Aorta (tissue), 5 donors: ENCODE measurements around the gene TNIK. TPM values are rescaled to one million over a fixed set of nuclear protein-coding genes. Genes with fewer than 3 reads are reported as not detected.

Experiments used
- ATAC-seq: fragments of 200-7000 bp; cut with Tn5 transposase; one replicate; pipeline ENCODE4 v1.9.1; 2022; ENCODE audit warnings: moderate library complexity; ENCODE audit not compliant: low FRiP score
- DNase-seq, 2 donors: peaks; one replicate each; pipeline ENCODE4 v3.0.0-alpha.2; 2020
- H3K27ac ChIP-seq, 2 donors: one replicate each; pipeline ENCODE4 v1.5.1; 2013; ENCODE audit warnings: low read length in 2 of 2, mild to moderate bottlenecking in 2 of 2, moderate library complexity in 2 of 2, control low read depth in 1 of 2, inconsistent platforms in 1 of 2, low read depth in 1 of 2
- H3K27me3 ChIP-seq, 2 donors: one replicate each; pipeline ENCODE4 v1.6.1; 2013; ENCODE audit warnings: control low read depth in 1 of 2, low read length in 1 of 2, mild to moderate bottlenecking in 1 of 2, moderate library complexity in 1 of 2; ENCODE audit not compliant: insufficient read depth in 2 of 2, control insufficient read depth in 1 of 2
- H3K36me3 ChIP-seq, 2 donors: one replicate each; pipeline ENCODE4 v1.6.1; 2013; ENCODE audit warnings: control low read depth in 1 of 2, low read length in 1 of 2, mild to moderate bottlenecking in 1 of 2; ENCODE audit not compliant: insufficient read depth in 2 of 2, control insufficient read depth in 1 of 2
- H3K4me1 ChIP-seq, 2 donors: one replicate each; pipeline ENCODE4 v1.6.1; 2013; ENCODE audit warnings: low read length in 2 of 2, control low read depth in 1 of 2, mild to moderate bottlenecking in 1 of 2, moderate library complexity in 1 of 2; ENCODE audit not compliant: insufficient read depth in 2 of 2, control insufficient read depth in 1 of 2
- H3K4me3 ChIP-seq, 2 donors: one replicate each; pipeline ENCODE4 v1.5.1; 2013; ENCODE audit warnings: low read length in 2 of 2, control low read depth in 1 of 2, mild to moderate bottlenecking in 1 of 2
- H3K9me3 ChIP-seq: one replicate; pipeline ENCODE4 v1.6.1; 2013; ENCODE audit warnings: mild to moderate bottlenecking, low read length; ENCODE audit not compliant: control insufficient read depth
- WGBS, 2 donors: extraction: QIAGEN DNeasy Blood & Tissue Kit; methylation state at CpG; one replicate each; pipeline ENCODE4 v1.1.7; 2013; 5-methylcytosine and 5-hydroxymethylcytosine counted together
- intact Hi-C, 2 donors: fragments of 100-400 bp; cut with DNase I; formaldehyde crosslinking; loops; one replicate each; pipeline versions ENCODE4 v1.14.2 to v1.15.0; 2022
- polyA plus RNA-seq, 2 donors: library from polyadenylated mRNA; stranded (reverse); fragments of 200-250 nt; gene quantifications; one replicate each; pipeline ENCODE4 v1.2.3, GENCODE V29; 2013
- total RNA-seq, 2 donors: library from RNA; stranded (reverse); fragmentation: NEBNext Ultra II Directional; extraction: Animal tissue kit (Norgen Biotek cat#: 25700); gene quantifications; one replicate each; pipeline ENCODE4 v1.2.1, GENCODE V29; 2021
- donor health status: healthy with polysubstance abuse.
- donor health status: Bipolar disorder and iron deficiency.
- donor health status: DM: no; HTN: no; CAD: no.
- donor health status: DM: no; HTN: no; CAD: no.
- donor health status: DM: yes; HTN: yes; CAD: no.

The TNIK gene
- total and polyA plus RNA-seq, 4 donors = 4.7 to 14.6 (median 8.8) TPM

DNA sequence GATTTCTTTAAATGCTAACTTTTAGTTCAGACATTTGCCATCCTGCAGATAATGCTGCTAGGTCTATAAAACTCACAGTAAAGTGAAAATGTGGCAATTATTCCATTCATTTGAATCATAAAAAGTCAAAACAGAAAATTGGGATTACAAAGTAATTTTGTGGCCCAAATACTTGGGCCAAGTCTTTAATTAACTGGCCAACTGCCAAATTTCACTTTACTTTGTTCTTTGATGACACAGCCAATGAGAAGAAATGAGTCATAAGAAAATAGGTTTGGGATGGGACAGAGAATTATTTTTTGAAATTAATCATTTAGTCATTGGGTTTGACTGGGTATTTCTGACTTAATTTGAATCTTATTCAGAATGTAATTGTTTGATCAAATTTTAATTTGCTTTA lies 343.8 kb downstream of the TNIK start:
- no peak for DNase-seq

DNA sequence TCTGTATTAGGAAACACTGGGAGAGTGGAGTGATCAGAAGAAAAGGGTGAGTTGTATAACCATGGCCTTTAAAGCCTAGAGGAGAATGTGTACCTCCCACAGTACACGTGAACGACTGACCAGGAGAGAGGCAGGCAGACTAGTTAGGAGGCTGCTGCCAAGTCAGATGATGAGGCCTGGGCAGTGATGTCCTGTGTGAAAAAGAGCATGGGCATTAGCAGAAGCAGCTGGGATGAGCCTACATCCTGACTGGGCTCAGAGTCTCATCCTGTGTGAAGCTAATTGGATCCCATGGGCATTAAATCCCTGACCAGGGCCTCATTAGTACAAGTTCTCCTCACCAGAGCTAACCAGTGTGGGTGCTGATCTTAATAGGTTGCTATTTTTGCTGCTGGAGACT lies 344.5 kb downstream of the TNIK start:
- intact Hi-C loops = no loop called here
- no peak overlapping the region for H3K4me3 ChIP-seq
- ATAC-seq = no peak
- DNase-seq = no peak
- no peaks in the 10 kb centered on the region for H3K4me1 ChIP-seq
- no peaks in the 10 kb centered on the region for H3K9me3 ChIP-seq
- WGBS, 2 donors = 84 to 87% methylated on average over 2 of the region's 2 CpGs
- no peak overlapping the region for H3K27ac ChIP-seq
- H3K27me3 ChIP-seq = no peaks in the 10 kb centered on the region
- H3K36me3 ChIP-seq = peaks cover 0 to 1% of the 10 kb centered on the region in 2 donors

More for the DNA sequence above, 343.8 kb downstream of the TNIK start:
- H3K27ac ChIP-seq = no peak overlapping the region
- no peak for ATAC-seq
- no peaks in the 10 kb centered on the region for H3K9me3 ChIP-seq
- H3K36me3 ChIP-seq = peaks cover 3% of the 10 kb centered on the region in 2 donors
- no peaks in the 10 kb centered on the region for H3K4me1 ChIP-seq
- intact Hi-C loops = no loop called here
- no peak overlapping the region for H3K4me3 ChIP-seq
- H3K27me3 ChIP-seq = no peaks in the 10 kb centered on the region

DNA sequence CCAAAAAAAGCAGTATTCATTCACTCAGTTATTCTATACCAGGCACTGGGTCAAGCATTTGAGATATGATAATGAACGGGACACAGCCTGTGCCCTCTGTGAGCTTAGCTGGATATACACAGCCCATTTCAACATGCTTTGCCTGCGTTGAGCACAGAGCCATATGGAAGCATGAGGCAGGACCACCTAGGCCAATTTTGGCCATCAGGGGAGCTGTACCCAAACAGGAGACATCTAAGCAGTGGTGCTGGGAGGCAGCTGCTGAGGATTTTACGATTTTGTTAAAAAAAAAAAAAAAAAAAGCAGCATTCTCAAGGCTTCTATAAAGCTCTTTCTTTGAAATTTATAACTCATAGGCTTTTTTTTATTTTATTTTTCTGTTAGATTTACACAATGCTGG lies 346.5 kb downstream of the TNIK start:
- H3K9me3 ChIP-seq = no peaks in the 10 kb centered on the region
- no peak overlapping the region for H3K4me3 ChIP-seq
- WGBS, 2 donors = 70 to 79% methylated on average over 3 of the region's 3 CpGs
- H3K4me1 ChIP-seq = no peaks in the 10 kb centered on the region
- DNase-seq = no peak
- H3K27me3 ChIP-seq = no peaks in the 10 kb centered on the region
- no peak for ATAC-seq
- H3K36me3 ChIP-seq = peaks cover 0 to 4% of the 10 kb centered on the region in 2 donors
- intact Hi-C loops = no loop called here
- no peak overlapping the region for H3K27ac ChIP-seq

DNA sequence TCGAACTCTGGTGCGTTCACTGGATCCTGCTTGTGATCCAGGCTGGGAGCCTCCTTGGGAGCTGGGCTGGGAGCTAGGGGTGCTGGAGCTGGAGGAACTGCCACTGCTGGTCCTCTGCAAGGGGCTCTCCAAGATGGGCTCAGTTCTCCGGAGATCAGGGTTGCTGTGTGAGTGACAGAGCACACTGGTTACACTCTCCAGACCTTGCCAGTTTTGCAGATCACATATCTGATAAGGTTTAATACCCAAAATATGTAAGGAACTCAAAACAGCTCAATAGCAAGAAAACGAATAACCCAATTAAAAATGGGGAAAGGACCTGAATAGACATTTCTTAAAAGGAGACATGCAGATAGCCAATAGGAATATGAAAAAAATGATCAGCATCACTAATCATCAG lies 349.5 kb downstream of the TNIK start:
- Histone ChIP-seq H3K36me3 (peaks cover 0 to 5% of the 10 kb centered on the region in 2 donors), H3K4me3 (no peak overlapping the region), H3K4me1 (no peaks in the 10 kb centered on the region), H3K27ac (no peak overlapping the region), H3K9me3 (no peaks in the 10 kb centered on the region), H3K27me3 (no peaks in the 10 kb centered on the region)
- intact Hi-C loops = no loop called here
- WGBS, 2 donors = 86 to 90% methylated on average over 4 of the region's 4 CpGs
- no peak for ATAC-seq
- no peak for DNase-seq

DNA sequence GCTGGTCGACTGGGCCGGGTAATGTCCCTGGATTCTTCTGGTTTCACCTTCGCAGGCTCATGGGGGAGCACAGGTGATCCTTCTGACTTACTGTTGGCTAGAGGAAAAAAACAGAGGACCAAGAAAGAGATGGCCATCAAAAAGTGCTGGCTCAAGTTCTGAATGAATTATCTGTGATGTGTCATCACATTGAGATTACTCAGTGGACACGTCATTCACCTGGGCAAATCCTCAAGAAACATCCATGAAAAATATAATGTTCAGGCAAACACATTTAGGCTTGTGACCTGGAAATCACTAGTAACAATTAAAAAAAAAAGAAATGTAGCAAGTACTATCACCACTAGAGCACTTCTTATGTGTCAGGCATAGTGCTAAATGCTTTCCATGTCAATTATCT lies 352.1 kb downstream of the TNIK start:
- no peaks in the 10 kb centered on the region for H3K9me3 ChIP-seq
- no peaks in the 10 kb centered on the region for H3K27me3 ChIP-seq
- 71 to 73% methylated on average over 4 of the region's 4 CpGs for WGBS, 2 donors
- no peak overlapping the region for H3K27ac ChIP-seq
- H3K4me3 ChIP-seq = no peak overlapping the region
- DNase-seq (no peak), ATAC-seq (no peak)
- intact Hi-C loops = no loop called here
- H3K4me1 ChIP-seq = peaks cover 0 to 2% of the 10 kb centered on the region in 2 donors
- peaks cover 0 to 5% of the 10 kb centered on the region in 2 donors for H3K36me3 ChIP-seq

DNA sequence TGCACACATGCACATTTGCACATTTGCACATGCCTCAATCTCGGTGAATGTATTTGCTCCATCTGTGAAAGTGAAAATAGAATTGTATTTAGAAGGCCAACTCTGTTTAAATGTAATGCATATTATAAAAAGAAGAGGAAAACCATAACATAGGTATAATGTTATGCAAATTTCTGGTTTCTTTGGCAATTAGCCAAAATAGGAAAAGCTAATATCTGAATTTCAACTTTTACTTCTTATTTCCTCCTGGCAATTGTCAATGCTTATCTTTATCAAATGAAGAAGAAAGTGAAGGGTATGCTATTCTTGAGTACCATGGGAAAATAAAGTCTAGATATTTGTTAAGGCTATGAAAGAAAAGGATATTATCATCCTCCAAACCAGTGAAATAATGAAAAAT lies 357.0 kb downstream of the TNIK start:
- ATAC-seq = no peak
- intact Hi-C loops = no loop called here
- H3K9me3 ChIP-seq = no peaks in the 10 kb centered on the region
- H3K27ac ChIP-seq = no peak overlapping the region
- H3K4me3 ChIP-seq = no peak overlapping the region
- peaks cover 0 to 2% of the 10 kb centered on the region in 2 donors for H3K4me1 ChIP-seq
- peaks cover 1 to 7% of the 10 kb centered on the region in 2 donors for H3K36me3 ChIP-seq
- no peaks in the 10 kb centered on the region for H3K27me3 ChIP-seq
- WGBS, 2 donors = 90 to 99% methylated on average over 1 of the region's 1 CpG
- DNase-seq = no peak

DNA sequence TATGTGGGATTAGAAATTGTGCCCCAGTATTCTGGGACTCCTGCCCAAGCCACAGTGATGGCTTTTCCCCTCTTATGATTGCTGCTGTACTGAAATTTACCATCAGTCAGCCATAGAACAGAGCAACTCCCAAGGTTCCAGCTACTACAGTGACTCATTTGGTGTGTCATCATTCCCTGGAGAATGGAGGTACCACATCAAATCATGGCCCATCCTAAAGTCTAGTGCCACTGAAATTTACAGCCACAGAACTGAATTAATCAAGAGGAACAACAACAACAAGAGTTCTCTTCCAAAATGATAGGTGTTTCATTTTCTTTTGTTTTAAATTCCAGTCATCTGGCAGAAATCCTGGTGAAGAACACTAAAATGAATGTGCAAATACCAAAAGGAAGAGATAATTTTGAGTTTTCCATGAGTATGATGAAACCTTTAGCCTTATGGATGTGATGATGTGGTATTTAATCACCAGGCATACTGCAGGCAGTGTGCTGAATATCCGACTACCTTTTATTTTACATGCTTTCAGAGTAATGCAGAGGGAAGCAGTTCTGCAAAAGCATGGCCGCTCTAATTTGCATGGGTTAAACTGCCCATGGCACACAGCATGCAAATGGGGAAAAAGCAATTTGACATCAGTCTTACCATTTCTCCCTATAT lies 358.1 kb downstream of the TNIK start:
- H3K36me3 ChIP-seq = peaks cover 4 to 7% of the 10 kb centered on the region in 2 donors
- no peak overlapping the region for H3K27ac ChIP-seq
- 98 to 99% methylated on average over 2 of the region's 2 CpGs for whole genome bisulfite sequencing, 2 donors
- H3K9me3 ChIP-seq = no peaks in the 10 kb centered on the region
- H3K4me1 ChIP-seq = peaks cover 0 to 2% of the 10 kb centered on the region in 2 donors
- DNase-seq (no peak), ATAC-seq (no peak)
- no peaks in the 10 kb centered on the region for H3K27me3 ChIP-seq
- intact Hi-C loops = no loop called here
- H3K4me3 ChIP-seq = no peak overlapping the region

GRCh38 chr3:171099911-171100310 lies 360.3 kb downstream of the TNIK start:
- Histone ChIP-seq H3K27me3 (no peaks in the 10 kb centered on the region), H3K4me1 (no peaks in the 10 kb centered on the region), H3K27ac (no peak overlapping the region), H3K4me3 (no peak overlapping the region), H3K36me3 (peaks cover 4 to 7% of the 10 kb centered on the region in 2 donors), H3K9me3 (no peaks in the 10 kb centered on the region)
- DNase-seq (no peak), ATAC-seq (no peak)
- WGBS, 2 donors = 95 to 97% methylated on average over 1 of the region's 1 CpG
- intact Hi-C loops = no loop called here

GRCh38 chr3:171095063-171095462 lies 365.1 kb downstream of the TNIK start:
- H3K27me3 ChIP-seq = no peaks in the 10 kb centered on the region
- intact Hi-C loops = no loop called here
- H3K4me1 ChIP-seq = peaks cover 0 to under 1% of the 10 kb centered on the region in 2 donors
- DNase-seq (no peak), ATAC-seq (no peak)
- 97 to 100% methylated on average over 1 of the region's 1 CpG for WGBS, 2 donors
- no peak overlapping the region for H3K27ac ChIP-seq
- H3K9me3 ChIP-seq = no peaks in the 10 kb centered on the region
- H3K36me3 ChIP-seq = peaks cover 4 to 7% of the 10 kb centered on the region in 2 donors
- H3K4me3 ChIP-seq = no peak overlapping the region
